GM12875 (cell line): ENCODE data around the gene TYMP.
"Not testable (repeated sequence)": the region's sequence is repeated elsewhere in the genome, so short reads cannot be mapped to it uniquely, and the experiment has no call there.

Source experiments
- H3K4me3 ChIP-seq: one replicate; pipeline ENCODE4 v1.5.1; 2011; ENCODE audit warnings: low read depth, low read length, control low read depth
- TF ChIP-seq, protein P1 (sequence below): IDR thresholded peaks from 2 replicates; pipeline ENCODE4 v1.5.1; 2011; ENCODE audit warnings: low read depth, mild to moderate bottlenecking, control low read depth, inconsistent platforms, low read length, moderate library complexity, borderline replicate concordance; ENCODE audit not compliant: insufficient read depth

The TYMP gene

GRCh38 chr22:50522208-50522805 is 7.5 kb downstream of the TYMP start:
- no peak overlapping the region for H3K4me3 ChIP-seq
- TF ChIP-seq, protein P1, sequence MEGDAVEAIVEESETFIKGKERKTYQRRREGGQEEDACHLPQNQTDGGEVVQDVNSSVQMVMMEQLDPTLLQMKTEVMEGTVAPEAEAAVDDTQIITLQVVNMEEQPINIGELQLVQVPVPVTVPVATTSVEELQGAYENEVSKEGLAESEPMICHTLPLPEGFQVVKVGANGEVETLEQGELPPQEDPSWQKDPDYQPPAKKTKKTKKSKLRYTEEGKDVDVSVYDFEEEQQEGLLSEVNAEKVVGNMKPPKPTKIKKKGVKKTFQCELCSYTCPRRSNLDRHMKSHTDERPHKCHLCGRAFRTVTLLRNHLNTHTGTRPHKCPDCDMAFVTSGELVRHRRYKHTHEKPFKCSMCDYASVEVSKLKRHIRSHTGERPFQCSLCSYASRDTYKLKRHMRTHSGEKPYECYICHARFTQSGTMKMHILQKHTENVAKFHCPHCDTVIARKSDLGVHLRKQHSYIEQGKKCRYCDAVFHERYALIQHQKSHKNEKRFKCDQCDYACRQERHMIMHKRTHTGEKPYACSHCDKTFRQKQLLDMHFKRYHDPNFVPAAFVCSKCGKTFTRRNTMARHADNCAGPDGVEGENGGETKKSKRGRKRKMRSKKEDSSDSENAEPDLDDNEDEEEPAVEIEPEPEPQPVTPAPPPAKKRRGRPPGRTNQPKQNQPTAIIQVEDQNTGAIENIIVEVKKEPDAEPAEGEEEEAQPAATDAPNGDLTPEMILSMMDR = no peak

- H3K4me3 ChIP-seq = no peak overlapping the region
- TF ChIP-seq, protein P1 = no peak
These were observed 8.1 kb downstream of the TYMP start for GRCh38 chr22:50521710-50522109.

DNA sequence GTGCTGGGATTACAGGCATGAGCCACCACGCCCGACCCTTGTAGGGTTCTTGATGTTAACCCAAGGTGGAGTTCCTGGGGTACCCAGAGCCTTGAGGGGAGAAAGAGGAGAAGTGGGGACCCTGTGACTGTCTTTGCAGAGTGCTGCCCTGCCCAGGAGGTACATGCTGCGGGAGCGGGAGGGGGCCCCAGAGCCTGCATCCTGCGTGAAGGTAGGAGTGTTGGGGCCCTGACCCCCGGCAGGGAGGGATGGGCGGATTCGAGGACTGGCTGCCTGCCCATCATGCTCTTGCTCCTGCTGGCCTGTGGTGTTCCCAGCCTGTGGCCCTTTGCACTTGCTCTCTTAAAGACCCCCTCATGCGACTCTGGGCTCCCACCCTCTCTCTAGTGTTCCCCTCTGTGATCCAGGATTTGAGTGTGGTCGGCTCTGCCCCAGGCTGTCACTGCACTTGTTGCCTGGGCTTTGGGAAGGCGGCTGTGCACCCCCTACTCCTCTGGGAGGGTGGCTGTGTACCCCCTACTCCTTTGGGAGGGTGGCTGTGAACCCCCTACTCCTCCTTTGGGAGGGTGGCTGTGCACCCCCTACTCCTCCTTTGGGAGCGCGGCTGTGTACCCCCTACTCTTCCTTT is 8.9 kb downstream of the TYMP start:
- no peak overlapping the region for H3K4me3 ChIP-seq
- TF ChIP-seq, protein P1 = no peak

DNA sequence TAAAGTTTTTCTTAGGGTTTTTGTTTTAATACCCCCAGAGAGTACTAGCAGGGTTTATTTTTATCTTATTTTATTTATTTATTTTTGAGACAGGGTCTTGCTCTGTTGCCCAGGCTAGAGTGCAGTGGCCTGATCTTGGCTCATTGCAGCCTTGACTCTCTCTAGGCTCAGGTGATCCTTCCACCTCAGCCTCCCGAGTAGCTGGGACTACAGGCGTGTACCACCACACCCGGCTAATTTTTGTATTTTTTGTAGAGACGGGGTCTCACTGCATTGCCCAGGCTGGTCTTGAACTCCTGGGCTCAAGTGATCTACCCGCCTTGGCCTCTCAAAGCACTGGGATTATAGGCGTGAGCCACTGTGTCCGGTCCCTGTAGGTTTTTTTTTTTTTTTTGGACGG is 9.6 kb downstream of the TYMP start:
- not testable (repeated sequence) for H3K4me3 ChIP-seq

DNA sequence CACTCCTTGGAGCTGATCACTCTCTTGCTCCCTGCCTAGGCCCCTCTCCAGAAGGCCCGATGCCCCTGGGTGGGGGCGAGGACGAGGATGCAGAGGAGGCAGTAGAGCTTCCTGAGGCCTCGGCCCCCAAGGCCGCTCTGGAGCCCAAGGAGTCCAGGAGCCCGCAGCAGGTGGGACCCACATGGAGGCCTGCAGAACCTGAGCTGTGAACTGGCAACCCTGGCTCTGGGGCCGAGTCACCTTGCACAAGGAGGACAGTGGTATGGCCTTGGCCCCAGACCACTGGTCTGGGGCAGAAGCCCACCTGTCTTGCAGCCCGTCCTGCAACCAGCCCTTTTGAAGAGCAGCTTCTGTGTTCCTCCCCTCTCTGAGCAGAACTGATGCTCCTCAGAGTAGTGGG is 10.7 kb downstream of the TYMP start:
- TF ChIP-seq, protein P1 = no peak
- H3K4me3 ChIP-seq = no peak overlapping the region

DNA sequence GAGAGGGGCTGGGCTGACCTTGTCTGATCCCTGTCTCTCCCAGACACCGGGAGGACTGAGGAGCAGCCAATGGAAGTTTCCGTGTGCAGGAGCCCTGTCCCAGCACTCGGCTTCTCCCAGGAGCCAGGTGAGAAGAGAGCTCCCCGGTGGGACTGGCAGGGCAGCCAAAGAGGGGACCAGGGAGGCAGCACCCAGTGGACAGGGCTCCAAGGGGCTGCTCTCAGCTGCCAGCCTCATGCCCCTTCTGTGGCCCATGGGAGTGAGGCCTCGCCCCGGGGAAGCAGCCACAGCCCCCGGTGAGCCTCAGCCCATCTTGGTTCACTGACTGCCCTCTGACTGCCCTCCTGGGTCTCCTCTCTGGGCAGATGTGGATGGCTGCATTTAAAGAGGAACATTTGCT is 11.2 kb downstream of the TYMP start:
- TF ChIP-seq, protein P1 = no peak
- no peak overlapping the region for H3K4me3 ChIP-seq

DNA sequence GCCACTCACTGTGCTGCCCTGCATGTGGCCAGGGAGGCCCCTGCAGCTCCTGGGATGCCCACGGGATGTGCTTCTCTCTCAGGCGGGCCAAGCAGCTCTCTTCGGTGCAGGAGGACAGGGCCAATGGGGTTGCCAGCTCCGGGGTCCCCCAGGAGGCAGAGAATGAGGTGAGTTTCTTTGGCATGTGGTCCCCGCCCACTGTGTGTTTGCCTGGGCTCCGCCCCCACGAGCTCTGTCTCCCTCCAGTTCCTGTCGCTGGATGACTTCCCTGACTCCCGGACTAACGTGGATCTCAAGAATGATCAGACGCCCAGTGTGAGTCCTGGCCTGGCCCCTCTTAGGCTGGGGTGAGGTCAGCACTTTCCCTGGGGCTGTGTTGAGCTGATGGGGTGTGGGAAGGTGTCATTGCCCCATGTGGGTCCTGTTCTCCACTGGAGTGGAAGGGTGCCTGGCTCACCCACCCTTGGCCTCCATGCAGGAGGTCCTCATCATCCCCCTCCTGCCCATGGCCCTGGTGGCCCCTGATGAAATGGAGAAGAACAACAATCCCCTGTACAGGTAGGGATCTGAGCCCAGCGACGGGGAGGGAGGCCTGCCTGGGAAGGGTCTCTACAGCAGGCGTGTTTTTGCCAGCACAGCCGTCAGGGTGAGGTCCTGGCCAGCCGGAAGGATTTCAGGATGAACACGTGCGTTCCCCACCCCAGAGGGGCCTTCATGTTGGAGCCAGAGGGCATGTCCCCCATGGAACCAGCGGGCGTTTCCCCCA is 12.1 kb downstream of the TYMP start:
- H3K4me3 ChIP-seq = no peak overlapping the region
- TF ChIP-seq, protein P1 = no peak
